ENCODE measurements around the gene BMP8B.

Gene BMP8B

DNA sequence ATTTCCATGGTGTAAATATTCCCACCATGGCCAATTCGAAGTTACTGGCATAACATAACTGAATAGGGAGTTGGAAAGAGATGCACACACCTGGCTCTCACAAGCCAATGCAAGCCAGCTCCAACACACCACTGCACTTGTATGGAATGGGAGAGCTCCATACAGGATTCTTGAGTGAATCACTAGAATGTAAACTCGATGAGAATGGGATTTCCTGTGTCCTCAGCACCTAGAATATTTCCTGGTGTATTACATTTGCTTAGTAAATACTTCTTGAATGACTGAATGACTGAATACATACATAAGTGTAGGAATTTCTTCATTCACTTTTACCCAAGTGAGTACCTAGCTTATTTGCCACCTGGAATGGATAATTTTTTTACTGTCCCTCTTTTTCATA is 66.2 kb downstream of the BMP8B start:
- no peak for DNase-seq (ENCODE audit: low read depth)

DNA sequence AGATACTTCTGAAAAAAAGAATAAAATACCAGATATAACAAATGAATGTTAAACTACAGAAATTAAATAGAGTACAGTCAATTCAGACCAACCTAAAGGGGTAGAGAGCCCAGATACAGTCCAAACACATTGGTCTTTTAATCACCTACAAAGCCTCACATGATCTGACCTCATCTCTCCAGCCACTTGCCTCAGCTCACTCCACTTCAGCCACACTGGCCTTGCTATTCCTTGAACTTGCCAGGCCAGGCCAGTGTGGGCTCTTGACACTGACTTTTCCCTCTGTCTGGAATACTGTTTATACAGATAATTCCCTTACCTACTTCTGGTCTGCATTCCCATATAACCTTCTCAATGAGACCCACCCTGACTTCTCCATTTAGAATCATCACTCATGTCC is 67.0 kb downstream of the BMP8B start:
- no peak for DNase-seq (ENCODE audit: low read depth)

DNA sequence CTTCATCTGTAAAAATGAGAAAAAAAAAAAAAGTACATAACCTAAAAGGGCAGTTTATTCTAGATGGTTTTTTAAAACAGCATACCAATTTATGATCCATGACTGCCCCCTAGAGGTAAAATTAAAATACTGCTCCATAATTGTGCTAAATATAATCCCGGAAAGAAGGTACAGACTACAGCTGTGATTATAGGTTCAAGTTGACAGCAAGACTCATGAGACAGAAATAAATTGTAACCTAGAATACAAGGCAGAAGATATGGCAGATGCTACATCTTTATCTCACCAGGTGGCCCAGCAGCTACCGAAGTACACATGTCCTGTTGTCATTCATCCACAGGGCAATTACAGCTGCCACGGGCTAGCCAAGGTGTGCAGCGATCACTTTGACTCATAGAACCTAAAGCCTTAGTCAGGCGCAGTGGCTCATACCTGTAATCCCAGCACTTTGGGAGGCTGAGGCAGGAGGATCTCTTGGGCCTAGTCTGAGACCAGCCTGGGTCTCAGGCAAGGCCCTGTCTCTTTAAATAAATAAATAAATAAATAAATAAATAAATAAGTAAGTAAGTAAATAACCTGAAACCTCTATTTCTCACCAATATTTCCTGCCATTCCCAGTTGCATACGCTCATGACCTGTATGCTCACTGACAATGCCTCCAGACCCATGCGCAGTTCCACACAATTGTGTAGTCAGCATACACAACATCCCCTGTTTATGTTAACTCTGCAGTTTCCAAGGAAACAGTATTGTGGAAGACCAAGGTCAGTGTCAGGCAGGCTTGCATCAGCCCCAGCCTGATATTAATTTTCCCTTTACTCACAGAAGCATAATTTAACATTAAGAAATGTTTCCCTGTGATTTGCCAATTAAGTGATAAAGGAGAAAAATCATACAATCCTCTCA is 68.3 kb downstream of the BMP8B start:
- DNase-seq (ENCODE audit: low read depth), result no peak

DNA sequence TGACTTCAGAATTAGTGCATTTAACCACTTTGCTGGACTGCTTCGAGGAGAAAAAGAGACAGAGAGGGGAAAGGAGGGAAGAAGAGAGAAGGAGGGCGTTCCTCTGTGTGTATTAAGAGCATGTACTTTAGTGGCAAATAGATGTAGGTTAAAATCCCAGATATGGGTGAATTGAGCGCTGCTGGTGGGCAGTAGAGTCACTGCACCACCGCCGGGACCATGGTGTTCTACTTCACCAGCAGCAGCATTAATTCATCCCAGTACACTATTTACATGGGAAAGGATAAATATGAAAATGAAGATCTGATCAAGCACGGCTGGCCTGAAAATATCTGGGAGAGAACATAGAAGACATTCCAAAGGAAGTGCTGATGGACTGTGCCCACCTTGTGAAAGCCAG is 70.9 kb downstream of the BMP8B start:
- DNase-seq (ENCODE audit: low read depth), result no peak

DNA sequence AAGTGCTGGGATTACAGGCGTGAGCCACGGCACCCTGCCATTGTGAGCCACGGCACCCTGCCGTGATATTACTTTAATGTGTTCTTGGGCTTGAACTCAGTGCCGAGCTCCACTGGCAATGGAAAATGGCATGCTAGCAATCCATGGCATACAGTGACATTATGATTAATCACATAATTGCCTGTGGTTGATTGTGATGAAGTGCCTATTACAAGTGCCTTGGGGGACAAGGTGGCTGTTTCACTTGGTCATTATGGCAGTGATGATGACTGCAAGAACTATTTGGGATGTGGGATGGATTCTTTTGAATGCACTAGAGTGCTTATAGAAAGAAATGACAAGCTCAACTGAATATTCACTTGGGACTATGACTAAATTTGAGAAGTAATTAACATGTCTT is 75.1 kb downstream of the BMP8B start:
- DNase-seq (ENCODE audit: low read depth), result no peak

DNA sequence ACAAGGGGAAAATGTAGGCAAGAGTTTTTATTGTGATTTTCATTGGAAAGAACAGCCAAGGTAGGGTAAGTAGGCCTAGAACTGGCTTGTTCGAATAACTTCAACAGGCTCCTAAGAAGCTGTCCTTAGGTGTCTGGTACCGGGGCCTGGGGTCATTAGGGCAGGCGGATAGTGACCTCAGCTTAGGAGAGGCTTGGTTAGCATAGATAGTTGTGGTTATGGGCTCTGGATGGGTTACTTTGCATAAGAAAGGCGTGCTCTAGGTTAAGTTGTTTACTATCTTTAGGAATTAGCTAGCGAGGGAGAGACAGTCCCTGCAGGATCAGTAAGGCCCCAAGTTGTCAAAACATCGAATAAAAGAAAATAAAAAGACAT is 76.7 kb downstream of the BMP8B start:
- DNase-seq (ENCODE audit: low read depth), result no peak

DNA sequence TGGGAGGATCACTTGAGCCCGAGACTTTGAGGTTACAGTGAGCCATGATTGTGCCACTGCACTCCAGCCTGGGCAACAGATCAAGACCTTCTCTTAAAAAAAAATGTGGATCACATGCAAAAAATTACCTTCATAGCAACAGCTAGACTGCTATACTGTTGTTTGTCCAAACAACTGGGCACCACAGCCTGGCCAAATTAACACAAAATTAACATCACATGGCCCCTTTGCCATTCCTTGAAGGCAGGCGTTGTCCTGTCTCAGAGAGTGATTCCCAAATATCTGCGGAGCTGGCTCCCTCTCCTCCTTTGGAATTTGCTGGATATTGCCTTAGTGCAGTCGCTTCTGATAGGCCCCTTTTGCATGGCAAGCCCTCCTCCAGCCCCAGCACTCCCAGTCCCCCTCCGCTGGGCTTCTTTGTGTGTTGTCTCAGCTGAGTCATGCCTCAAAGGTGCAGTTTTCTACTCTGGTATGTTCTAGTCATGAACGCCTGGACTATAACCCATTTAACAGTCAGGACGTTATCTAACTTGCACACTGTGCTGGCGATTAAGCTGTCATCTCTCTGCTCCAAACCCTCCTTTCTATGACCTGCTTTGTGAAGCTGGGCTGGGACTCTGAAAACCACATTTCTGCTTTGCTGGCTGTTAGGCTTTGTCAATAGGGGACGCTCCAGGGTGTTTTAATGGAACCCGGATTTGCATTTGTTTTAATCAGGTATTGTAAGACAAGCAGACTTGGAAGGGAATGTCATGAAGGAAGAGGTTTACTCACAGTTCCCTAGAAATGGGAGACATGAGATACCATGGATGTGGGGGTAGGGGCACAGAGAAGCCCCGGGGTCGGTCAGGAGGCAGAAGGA is 77.3 kb downstream of the BMP8B start:
- DNase-seq (ENCODE audit: low read depth), result no peak

DNA sequence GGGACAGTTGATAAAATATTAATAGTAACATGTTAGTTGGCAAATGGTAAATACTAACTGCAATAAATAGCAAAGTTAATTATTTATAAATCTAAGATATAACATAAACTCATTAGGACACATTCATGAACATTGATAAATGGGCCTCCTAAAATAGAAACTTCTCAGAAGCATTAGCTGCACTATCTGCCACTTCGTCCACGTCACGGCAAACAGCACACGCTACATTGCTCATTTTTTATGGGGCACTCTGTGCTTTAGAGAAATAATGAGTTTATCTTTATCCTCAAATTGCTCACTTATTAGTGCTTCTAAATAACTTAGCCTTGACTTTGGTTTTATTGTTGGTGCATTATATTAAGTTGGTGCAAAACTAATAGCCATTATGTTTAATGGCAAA is 81.2 kb downstream of the BMP8B start:
- DNase-seq (ENCODE audit: low read depth), result no peak
